ENCODE measurements around the gene NEURL1B.

The NEURL1B gene

GRCh38 chr5:172602783-172603231 lies 38.3 kb upstream of the NEURL1B start:
- no peak for DNase-seq (ENCODE audit: low read depth)
- no peak for TF ChIP-seq CTCF (conservative IDR thresholded peaks at IDR 0.05; ENCODE audit: low read length)
- no peak overlapping the region for H3K4me3 ChIP-seq (ENCODE audit: low read length)

- H3K4me3 ChIP-seq (ENCODE audit: low read length) = no peak overlapping the region
- DNase-seq (ENCODE audit: low read depth) = peak; percentile 40
- no peak for TF ChIP-seq CTCF (conservative IDR thresholded peaks at IDR 0.05; ENCODE audit: low read length)
These were observed 37.7 kb upstream of the NEURL1B start for GRCh38 chr5:172603251-172603806.

- TF ChIP-seq CTCF (conservative IDR thresholded peaks at IDR 0.05; ENCODE audit: low read length) = no peak
- DNase-seq (ENCODE audit: low read depth) = no peak
- H3K4me3 ChIP-seq (ENCODE audit: low read length) = no peak overlapping the region
These were observed 35.6 kb upstream of the NEURL1B start for GRCh38 chr5:172605466-172605865.

- TF ChIP-seq CTCF (conservative IDR thresholded peaks at IDR 0.05; ENCODE audit: low read length) = no peak
- no peak for DNase-seq (ENCODE audit: low read depth)
- H3K4me3 ChIP-seq (ENCODE audit: low read length) = no peak overlapping the region
These were observed 34.8 kb upstream of the NEURL1B start for GRCh38 chr5:172606156-172606785.

- DNase-seq (ENCODE audit: low read depth) = no peak
- no peak for TF ChIP-seq CTCF (conservative IDR thresholded peaks at IDR 0.05; ENCODE audit: low read length)
- no peak overlapping the region for H3K4me3 ChIP-seq (ENCODE audit: low read length)
These were observed 33.8 kb upstream of the NEURL1B start for GRCh38 chr5:172607213-172607793.

- no peak for TF ChIP-seq CTCF (conservative IDR thresholded peaks at IDR 0.05; ENCODE audit: low read length)
- no peak for DNase-seq (ENCODE audit: low read depth)
- no peak overlapping the region for H3K4me3 ChIP-seq (ENCODE audit: low read length)
These were observed 32.3 kb upstream of the NEURL1B start for GRCh38 chr5:172608773-172609172.

GRCh38 chr5:172610643-172611042 lies 30.4 kb upstream of the NEURL1B start:
- no peak for TF ChIP-seq CTCF (conservative IDR thresholded peaks at IDR 0.05; ENCODE audit: low read length)
- no peak for DNase-seq (ENCODE audit: low read depth)
- H3K4me3 ChIP-seq (ENCODE audit: low read length) = no peak overlapping the region
